GM10248 (cell line): Measurements from ENCODE around the gene NUDT8.

Source experiments
- CTCF ChIA-PET: fragments of 300-600 bp; sonication (Branson Sonifier 250); formaldehyde crosslinking; extraction: SDS; loops from one replicate; lab custom pipeline; 2021; ENCODE audit warnings: antibody characterized with exemption; lab: Yijun Ruan, JAX
- POLR2A ChIA-PET: fragments of 350-650 bp; sonication (Branson Sonifier 250); formaldehyde crosslinking; extraction: SDS; loops from one replicate; lab custom pipeline; 2020; ENCODE audit warnings: antibody characterized with exemption; lab: Yijun Ruan, JAX
- DNase-seq: peaks from one replicate; pipeline ENCODE4 v3.0.0; 2012; ENCODE audit errors: extremely low spot score
- CTCF ChIP-seq: IDR thresholded peaks from 2 replicates; pipeline ENCODE4 v1.5.1; 2012; ENCODE audit warnings: mild to moderate bottlenecking, low read depth; ENCODE audit errors: extremely low read depth, missing control alignments, control extremely low read depth

NUDT8 gene

DNA sequence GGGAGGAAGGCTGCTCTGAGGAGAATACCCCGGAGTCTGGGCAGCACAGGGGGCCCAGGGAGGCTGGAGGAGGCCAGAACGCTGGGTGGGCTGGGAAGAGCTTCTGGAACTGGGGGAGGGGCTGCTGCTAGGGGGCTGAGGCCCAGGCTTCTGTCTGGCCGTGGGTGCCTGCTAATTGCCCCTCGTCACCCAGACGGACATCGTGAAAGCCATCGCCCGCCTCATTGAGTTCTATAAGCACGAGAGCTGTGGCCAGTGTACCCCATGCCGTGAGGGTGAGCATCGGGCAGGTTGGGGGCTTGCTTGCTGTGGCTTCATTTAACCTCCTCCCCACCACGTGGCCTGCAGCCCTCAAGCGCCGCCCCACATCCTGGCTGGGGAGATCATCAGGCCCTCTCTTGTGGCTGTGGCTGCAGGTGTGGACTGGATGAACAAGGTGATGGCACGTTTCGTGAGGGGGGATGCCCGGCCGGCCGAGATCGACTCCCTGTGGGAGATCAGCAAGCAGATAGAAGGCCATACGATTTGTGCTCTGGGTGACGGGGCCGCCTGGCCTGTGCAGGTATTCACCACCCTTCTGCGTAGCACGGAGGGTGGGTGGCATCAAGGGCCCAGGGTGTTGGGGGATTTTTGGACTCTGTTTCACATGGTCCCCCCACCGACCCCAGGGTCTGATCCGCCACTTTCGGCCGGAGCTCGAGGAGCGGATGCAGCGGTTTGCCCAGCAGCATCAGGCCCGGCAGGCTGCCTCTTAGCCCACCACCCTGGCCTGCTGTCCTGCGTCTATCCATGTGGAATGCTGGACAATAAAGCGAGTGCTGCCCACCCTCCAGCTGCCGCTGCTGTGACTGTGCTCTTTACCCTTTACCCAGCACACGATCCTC, 17.8 kb downstream of the NUDT8 start:
- DNase-seq: no peak
- no peak for TF ChIP-seq CTCF
- CTCF ChIA-PET: interaction anchor here (1.3 to 3.5 kb wide), 4 partner anchors 16 to 36 kb away, joined by 3 to 64 read pairs (median 12); partner anchors contain the start of genes GSTP1 and NUDT8
- POLR2A ChIA-PET: interaction anchor here (0.5 kb wide), 1 partner anchor 31 kb away, joined by 3 read pairs; no protein-coding TSS in a partner anchor

- CTCF ChIA-PET: no interaction called here
- TF ChIP-seq CTCF: no peak
- DNase-seq: no peak
- POLR2A ChIA-PET: no interaction called here
Measured at GRCh38 chr11:67611165-67611564, 18.6 kb downstream of the NUDT8 start.

DNA sequence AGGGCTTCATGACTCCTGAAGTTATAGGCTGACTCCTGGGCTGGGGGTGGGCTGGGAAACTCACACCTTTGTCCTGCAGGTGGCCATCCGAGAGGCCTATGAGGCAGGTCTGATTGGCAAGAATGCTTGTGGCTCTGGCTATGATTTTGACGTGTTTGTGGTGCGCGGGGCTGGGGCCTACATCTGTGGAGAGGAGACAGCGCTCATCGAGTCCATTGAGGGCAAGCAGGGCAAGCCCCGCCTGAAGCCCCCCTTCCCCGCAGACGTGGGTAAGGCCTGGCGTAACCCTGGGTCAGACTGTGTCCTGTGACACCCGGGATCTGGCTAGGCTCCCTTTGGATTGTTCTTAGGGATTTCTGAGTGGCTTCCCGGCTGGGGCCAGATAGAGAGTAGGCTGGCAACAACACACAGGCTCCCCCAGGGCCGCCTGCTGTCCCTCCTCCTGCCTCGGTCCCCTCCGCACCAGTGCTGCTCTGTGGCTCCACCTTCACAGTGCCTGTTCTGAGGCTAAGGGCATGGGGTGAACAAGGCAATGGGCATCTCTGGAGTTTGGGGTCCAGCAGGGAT, 19.4 kb downstream of the NUDT8 start:
- ChIA-PET POLR2A (no interaction called here), CTCF (interaction anchor here (2.1 to 3.4 kb wide), 2 partner anchors 20 to 259 kb away, joined by 5 to 12 read pairs; partner anchors contain the start of gene NUDT8)
- TF ChIP-seq CTCF: no peak
- no peak for DNase-seq

DNA sequence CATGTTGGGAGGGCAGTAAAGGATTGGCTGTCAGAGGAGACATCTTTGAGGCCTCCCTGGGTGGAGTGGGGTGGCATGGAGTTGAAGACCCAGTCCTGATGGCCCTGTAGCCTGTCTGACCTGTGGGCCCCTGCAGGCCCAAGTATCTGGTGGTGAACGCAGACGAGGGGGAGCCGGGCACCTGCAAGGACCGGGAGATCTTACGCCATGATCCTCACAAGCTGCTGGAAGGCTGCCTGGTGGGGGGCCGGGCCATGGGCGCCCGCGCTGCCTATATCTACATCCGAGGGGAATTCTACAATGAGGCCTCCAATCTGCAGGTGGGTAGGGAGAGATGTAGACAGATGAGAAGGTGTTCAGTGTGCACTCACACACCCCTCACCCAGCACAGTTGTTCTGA, 20.4 kb downstream of the NUDT8 start:
- ChIA-PET CTCF (interaction anchor here (0.9 to 3.4 kb wide), 9 partner anchors 14 to 258 kb away, joined by 3 to 12 read pairs (median 5); partner anchors contain the start of genes GSTP1 and NUDT8), POLR2A (no interaction called here)
- no peak for DNase-seq
- no peak for TF ChIP-seq CTCF

DNA sequence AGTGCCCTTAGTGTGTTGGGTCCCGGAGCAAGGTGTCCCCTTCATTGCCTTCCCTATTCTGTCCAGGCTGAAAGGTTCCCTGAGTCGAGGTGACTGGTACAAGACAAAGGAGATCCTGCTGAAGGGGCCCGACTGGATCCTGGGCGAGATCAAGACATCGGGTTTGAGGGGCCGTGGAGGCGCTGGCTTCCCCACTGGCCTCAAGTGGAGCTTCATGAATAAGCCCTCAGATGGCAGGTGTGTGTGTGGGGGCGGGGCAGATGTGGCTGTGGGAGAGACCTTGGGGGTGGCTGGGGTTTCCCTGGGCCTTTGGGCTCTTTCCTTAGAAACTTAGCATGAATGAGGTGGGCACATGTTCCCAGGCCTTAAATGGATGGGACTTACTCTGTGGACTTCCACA, 21.3 kb downstream of the NUDT8 start:
- CTCF ChIA-PET: interaction anchor here (0.9 to 3.4 kb wide), 9 partner anchors 15 to 257 kb away, joined by 3 to 12 read pairs (median 5); partner anchors contain the start of genes GSTP1 and NUDT8
- POLR2A ChIA-PET: no interaction called here
- TF ChIP-seq CTCF: no peak
- no peak for DNase-seq

DNA sequence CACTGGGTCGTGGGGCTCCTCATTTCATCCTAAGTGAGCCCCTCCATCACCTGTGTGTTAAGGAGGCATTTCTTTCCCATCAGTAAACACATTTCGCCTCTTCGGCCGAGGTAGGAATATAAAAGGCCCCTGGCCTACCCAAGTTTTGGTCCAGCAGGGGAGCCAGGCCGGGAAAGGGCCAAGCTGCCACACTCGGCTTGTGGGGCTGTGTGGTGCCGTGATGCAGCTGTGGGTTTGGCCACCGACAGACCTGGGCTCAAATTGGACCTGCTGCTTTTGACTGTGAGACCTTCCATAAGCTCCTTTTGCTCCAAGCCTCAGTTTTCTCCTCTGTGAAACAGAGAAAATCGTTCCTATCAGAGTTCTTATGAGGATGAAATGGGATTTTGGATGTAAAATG, 22.2 kb downstream of the NUDT8 start:
- DNase-seq: no peak
- CTCF ChIA-PET: interaction anchor here (0.7 to 3.4 kb wide), 3 partner anchors 22 to 25 kb away, joined by 3 to 12 read pairs (median 3); partner anchors contain the start of gene NUDT8
- no peak for TF ChIP-seq CTCF
- POLR2A ChIA-PET: no interaction called here
